Parathyroid adenoma (tissue), 2 donors: ENCODE data around the gene DOK1.

ENCODE experiments used
- H2AFZ ChIP-seq: fragments of 300-600 bp; sonication (generic); one replicate; pipeline ENCODE4 v1.7.0; 2017; ENCODE audit warnings: antibody characterized with exemption, mild to moderate bottlenecking
- H3K27ac ChIP-seq: fragments of 300-600 bp; sonication (generic); one replicate; pipeline ENCODE4 v1.7.0; 2017
- H3K27me3 ChIP-seq: fragments of 300-600 bp; sonication (generic); one replicate; pipeline ENCODE4 v1.7.0; 2017; ENCODE audit warnings: low read length; ENCODE audit not compliant: control insufficient read depth, insufficient read depth
- H3K36me3 ChIP-seq: fragments of 300-600 bp; sonication (generic); one replicate; pipeline ENCODE4 v1.7.0; 2017; ENCODE audit warnings: low read length; ENCODE audit not compliant: control insufficient read depth, insufficient read depth
- H3K4me1 ChIP-seq: fragments of 300-600 bp; sonication (generic); one replicate; pipeline ENCODE4 v1.7.0; 2017; ENCODE audit warnings: control low read depth
- H3K4me2 ChIP-seq: fragments of 300-600 bp; sonication (generic); one replicate; pipeline ENCODE4 v1.7.0; 2017; ENCODE audit warnings: low read length
- H3K4me3 ChIP-seq: fragments of 300-600 bp; sonication (generic); one replicate; pipeline ENCODE4 v1.7.0; 2017; ENCODE audit warnings: low read depth, low read length
- H3K79me2 ChIP-seq: fragments of 300-600 bp; sonication (generic); one replicate; pipeline ENCODE4 v1.7.0; 2017; ENCODE audit warnings: control low read depth
- H3K9ac ChIP-seq: fragments of 300-600 bp; sonication (generic); one replicate; pipeline ENCODE4 v1.7.0; 2017; ENCODE audit warnings: mild to moderate bottlenecking
- H3K9me3 ChIP-seq: fragments of 300-600 bp; sonication (generic); one replicate; pipeline ENCODE4 v1.7.0; 2017; ENCODE audit warnings: low read length; ENCODE audit not compliant: control insufficient read depth
- CTCF ChIP-seq: fragments of 300-600 bp; sonication (generic); IDR thresholded peaks from one replicate; pipeline ENCODE4 v1.7.0; 2017; ENCODE audit warnings: antibody characterized with exemption, mild to moderate bottlenecking
- donor health status: primary hyperparathyroidism.

Gene DOK1

GRCh38 chr2:74581463-74581862 is 26.9 kb downstream of the DOK1 start:
- no peak overlapping the region for H3K27ac ChIP-seq
- H2AFZ ChIP-seq = no peak overlapping the region
- H3K27me3 ChIP-seq = no peaks in the 10 kb centered on the region
- no peak overlapping the region for H3K9ac ChIP-seq
- H3K9me3 ChIP-seq = no peaks in the 10 kb centered on the region
- H3K4me2 ChIP-seq = no peak overlapping the region
- no peak for TF ChIP-seq CTCF
- no peak overlapping the region for H3K4me3 ChIP-seq
- no peaks in the 10 kb centered on the region for H3K36me3 ChIP-seq
- H3K79me2 ChIP-seq = no peaks in the 10 kb centered on the region
- H3K4me1 ChIP-seq = no peaks in the 10 kb centered on the region

- TF ChIP-seq CTCF = no peak
- no peaks in the 10 kb centered on the region for H3K9me3 ChIP-seq
- no peak overlapping the region for H3K4me2 ChIP-seq
- H3K27me3 ChIP-seq = no peaks in the 10 kb centered on the region
- no peak overlapping the region for H3K9ac ChIP-seq
- no peaks in the 10 kb centered on the region for H3K4me1 ChIP-seq
- H3K4me3 ChIP-seq = no peak overlapping the region
- no peaks in the 10 kb centered on the region for H3K79me2 ChIP-seq
- no peaks in the 10 kb centered on the region for H3K36me3 ChIP-seq
- H3K27ac ChIP-seq = no peak overlapping the region
- H2AFZ ChIP-seq = no peak overlapping the region
Observed at GRCh38 chr2:74582184-74582583, 27.7 kb downstream of the DOK1 start.

GRCh38 chr2:74583504-74583903 is 29.0 kb downstream of the DOK1 start:
- no peak for TF ChIP-seq CTCF
- Histone ChIP-seq H3K9me3 (no peaks in the 10 kb centered on the region), H3K4me3 (no peak overlapping the region), H3K36me3 (no peaks in the 10 kb centered on the region), H3K27me3 (no peaks in the 10 kb centered on the region), H3K4me2 (no peak overlapping the region), H2AFZ (no peak overlapping the region), H3K79me2 (no peaks in the 10 kb centered on the region), H3K4me1 (no peaks in the 10 kb centered on the region), H3K9ac (no peak overlapping the region), H3K27ac (no peak overlapping the region)

GRCh38 chr2:74584088-74584645 is 29.6 kb downstream of the DOK1 start:
- no peak overlapping the region for H3K9ac ChIP-seq

More at GRCh38 chr2:74584088-74584645, 29.6 kb downstream of the DOK1 start:
- Histone ChIP-seq H3K9me3 (no peaks in the 10 kb centered on the region), H3K4me1 (no peaks in the 10 kb centered on the region), H3K27me3 (no peaks in the 10 kb centered on the region), H3K27ac (no peak overlapping the region), H3K36me3 (no peaks in the 10 kb centered on the region), H3K79me2 (no peaks in the 10 kb centered on the region), H2AFZ (no peak overlapping the region), H3K4me2 (no peak overlapping the region), H3K4me3 (no peak overlapping the region)
- TF ChIP-seq CTCF = no peak
